Fibroblast of pulmonary artery (primary cell): Measurements from ENCODE around the gene LRRC8B.

Source experiments
- DNase-seq: peaks from one replicate; pipeline ENCODE4 v3.0.0-alpha.2; 2010; ENCODE audit warnings: low read depth
- H3K4me3 ChIP-seq: replicated peaks from 2 replicates; pipeline ENCODE4 v1.5.1; 2011; ENCODE audit warnings: low read depth, mild to moderate bottlenecking, control low read depth, low read length, moderate library complexity
- CTCF ChIP-seq: IDR thresholded peaks from 2 replicates; pipeline ENCODE4 v1.5.1; 2011; ENCODE audit warnings: mild to moderate bottlenecking, control low read depth, low read length, inconsistent platforms; ENCODE audit errors: missing control alignments

The LRRC8B gene

DNA sequence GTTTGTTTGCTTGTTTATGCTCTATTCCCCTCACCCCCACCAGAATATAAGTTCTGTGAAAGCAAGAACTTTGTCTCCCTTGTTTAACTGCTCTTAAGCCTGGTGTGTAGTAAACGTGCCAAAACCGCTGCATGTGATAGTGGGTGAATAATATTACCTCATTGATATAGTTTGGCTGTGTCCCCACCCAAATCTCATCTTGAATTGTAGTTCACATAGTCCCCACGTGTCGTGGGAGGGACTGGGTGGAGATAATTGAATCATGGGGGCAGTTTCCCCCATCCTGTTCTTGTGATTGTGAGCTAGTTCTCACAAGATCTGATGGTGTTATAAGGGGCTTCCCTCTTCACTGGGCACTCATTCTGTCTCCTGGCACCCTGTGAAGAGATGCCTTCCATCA, 7.6 kb downstream of the LRRC8B start:
- H3K4me3 ChIP-seq, result no peak overlapping the region
- DNase-seq, result no peak
- TF ChIP-seq CTCF, result no peak

GRCh38 chr1:89532866-89533265, 8.2 kb downstream of the LRRC8B start:
- no peak for DNase-seq
- TF ChIP-seq CTCF, result no peak
- no peak overlapping the region for H3K4me3 ChIP-seq

GRCh38 chr1:89535537-89535936, 10.9 kb downstream of the LRRC8B start:
- DNase-seq, result no peak
- no peak overlapping the region for H3K4me3 ChIP-seq
- no peak for TF ChIP-seq CTCF

- no peak for DNase-seq
- H3K4me3 ChIP-seq, result no peak overlapping the region
- no peak for TF ChIP-seq CTCF
Observed at GRCh38 chr1:89536555-89537341, 12.1 kb downstream of the LRRC8B start.

DNA sequence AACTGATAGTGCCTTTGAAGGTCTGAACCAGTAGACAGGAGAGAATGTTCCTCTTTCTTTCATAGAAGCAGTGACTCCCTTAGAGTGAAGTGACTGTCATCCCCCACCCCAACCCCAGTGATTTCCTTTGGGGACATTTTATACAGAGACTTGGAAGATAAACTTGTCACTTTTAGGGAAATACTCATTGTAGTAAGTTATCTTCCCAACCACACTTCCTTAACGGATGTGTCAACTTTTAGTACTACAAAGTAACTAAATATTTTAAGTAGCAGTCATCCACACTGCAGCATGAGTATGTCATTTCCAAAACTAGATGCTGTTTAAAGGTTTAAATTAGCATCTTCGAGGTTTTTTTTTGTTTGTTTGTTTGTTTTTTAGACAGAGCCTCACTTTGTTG, 13.7 kb downstream of the LRRC8B start:
- no peak for TF ChIP-seq CTCF
- no peak overlapping the region for H3K4me3 ChIP-seq
- DNase-seq, result peak; percentile 34

- H3K4me3 ChIP-seq, result no peak overlapping the region
- no peak for TF ChIP-seq CTCF
- no peak for DNase-seq
Observed at GRCh38 chr1:89539128-89539527, 14.5 kb downstream of the LRRC8B start.

DNA sequence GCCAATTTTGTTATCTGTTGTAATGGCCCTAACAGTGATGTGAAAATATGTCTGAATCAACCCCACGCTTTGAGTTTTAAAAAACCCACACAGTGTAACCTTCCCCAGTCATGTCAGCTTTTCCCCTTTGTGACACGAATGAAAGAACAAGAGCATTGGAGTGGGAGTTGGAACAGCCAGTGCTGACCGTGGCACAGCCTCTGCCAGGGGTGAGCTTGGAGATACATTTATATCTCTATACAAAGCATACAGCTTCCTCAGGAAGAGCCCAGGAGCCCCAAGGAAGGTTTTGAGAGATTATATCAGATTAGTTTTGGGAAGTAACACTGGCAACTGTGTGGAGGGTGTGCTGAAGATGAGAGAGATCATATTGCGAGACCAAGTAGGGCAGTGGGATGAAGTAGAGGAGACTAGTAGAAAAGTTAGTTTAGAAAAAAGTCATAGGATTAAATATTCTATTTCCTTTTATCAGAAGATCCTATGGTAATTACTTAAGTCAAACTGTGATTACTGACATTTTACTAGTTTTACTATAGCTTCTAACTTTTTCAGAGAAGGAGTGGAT, 15.9 kb downstream of the LRRC8B start:
- DNase-seq, result no peak
- no peak overlapping the region for H3K4me3 ChIP-seq
- TF ChIP-seq CTCF, result no peak
